Mucosa of gallbladder (tissue), 1 donor: ENCODE results near the gene TP53BP2. TPM values are rescaled to one million over a fixed set of nuclear protein-coding genes. Genes with fewer than 3 reads are reported as not detected.
A peak's percentile ranks its signal among the peaks of the same experiment; 100 is the strongest.
"Not testable (repeated sequence)": the region's sequence is repeated elsewhere in the genome, so short reads cannot be mapped to it uniquely, and the experiment has no call there.

Experiments
- DNase-seq: peaks from one replicate; pipeline ENCODE4 v3.0.0-alpha.2; 2020; ENCODE audit warnings: low spot score
- total RNA-seq: library from RNA; stranded (reverse); gene quantifications from one replicate; pipeline ENCODE4 v1.2.1, GENCODE V29; 2021
- donor health status: DM: no; HTN: no; CAD: no.

The TP53BP2 gene, protein sequence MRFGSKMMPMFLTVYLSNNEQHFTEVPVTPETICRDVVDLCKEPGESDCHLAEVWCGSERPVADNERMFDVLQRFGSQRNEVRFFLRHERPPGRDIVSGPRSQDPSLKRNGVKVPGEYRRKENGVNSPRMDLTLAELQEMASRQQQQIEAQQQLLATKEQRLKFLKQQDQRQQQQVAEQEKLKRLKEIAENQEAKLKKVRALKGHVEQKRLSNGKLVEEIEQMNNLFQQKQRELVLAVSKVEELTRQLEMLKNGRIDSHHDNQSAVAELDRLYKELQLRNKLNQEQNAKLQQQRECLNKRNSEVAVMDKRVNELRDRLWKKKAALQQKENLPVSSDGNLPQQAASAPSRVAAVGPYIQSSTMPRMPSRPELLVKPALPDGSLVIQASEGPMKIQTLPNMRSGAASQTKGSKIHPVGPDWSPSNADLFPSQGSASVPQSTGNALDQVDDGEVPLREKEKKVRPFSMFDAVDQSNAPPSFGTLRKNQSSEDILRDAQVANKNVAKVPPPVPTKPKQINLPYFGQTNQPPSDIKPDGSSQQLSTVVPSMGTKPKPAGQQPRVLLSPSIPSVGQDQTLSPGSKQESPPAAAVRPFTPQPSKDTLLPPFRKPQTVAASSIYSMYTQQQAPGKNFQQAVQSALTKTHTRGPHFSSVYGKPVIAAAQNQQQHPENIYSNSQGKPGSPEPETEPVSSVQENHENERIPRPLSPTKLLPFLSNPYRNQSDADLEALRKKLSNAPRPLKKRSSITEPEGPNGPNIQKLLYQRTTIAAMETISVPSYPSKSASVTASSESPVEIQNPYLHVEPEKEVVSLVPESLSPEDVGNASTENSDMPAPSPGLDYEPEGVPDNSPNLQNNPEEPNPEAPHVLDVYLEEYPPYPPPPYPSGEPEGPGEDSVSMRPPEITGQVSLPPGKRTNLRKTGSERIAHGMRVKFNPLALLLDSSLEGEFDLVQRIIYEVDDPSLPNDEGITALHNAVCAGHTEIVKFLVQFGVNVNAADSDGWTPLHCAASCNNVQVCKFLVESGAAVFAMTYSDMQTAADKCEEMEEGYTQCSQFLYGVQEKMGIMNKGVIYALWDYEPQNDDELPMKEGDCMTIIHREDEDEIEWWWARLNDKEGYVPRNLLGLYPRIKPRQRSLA
- 48.7 TPM for total RNA-seq

GRCh38 chr1:223845810-223846682, at the start of gene TP53BP2:
TSS of gene TP53BP2 (minus strand) at chr1:223845947. CDS start at chr1:223845680, 267 bp downstream.
- DNase-seq = peak; percentile 89

- not testable (repeated sequence) for DNase-seq
These were observed 44.7 kb upstream of the TP53BP2 start for GRCh38 chr1:223890494-223890893.

- not testable (repeated sequence) for DNase-seq
These were observed 43.6 kb upstream of the TP53BP2 start for GRCh38 chr1:223889319-223889718.

DNA sequence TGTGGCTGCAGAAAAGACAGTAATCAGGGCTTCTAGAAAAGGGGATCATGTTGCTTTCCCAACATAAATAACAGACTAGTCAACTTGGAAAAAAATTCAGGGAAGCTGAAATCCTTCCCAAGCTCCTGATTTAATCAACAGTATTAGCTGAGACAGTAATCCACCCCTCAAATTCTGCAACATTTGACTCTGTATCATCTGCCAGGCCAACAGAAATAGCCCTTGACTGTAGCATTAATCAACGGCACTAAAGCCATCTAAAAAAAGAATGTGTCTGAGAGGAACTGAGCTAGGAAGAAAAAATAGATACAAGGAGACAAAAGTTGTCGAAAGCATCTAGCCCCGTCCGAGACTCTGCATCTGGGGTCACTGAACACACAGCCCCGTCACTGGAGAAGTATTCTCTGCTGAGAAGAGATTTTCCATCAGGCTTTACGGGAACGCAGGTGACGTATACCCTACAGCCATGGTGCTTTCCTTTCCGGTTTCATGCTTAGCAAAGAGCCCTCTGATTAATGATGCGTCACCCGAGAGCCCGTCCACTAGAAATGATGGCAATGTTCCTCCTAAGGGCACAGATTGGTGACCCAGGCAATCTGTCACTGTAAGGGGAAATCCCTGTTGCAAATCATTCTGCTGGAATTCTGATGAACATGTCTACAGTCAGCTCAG, 42.1 kb upstream of the TP53BP2 start:
- no peak for DNase-seq

GRCh38 chr1:223886516-223886921, 40.8 kb upstream of the TP53BP2 start:
- peak; percentile 60 for DNase-seq

- no peak for DNase-seq
These were observed 39.9 kb upstream of the TP53BP2 start for GRCh38 chr1:223885614-223886013.

DNA sequence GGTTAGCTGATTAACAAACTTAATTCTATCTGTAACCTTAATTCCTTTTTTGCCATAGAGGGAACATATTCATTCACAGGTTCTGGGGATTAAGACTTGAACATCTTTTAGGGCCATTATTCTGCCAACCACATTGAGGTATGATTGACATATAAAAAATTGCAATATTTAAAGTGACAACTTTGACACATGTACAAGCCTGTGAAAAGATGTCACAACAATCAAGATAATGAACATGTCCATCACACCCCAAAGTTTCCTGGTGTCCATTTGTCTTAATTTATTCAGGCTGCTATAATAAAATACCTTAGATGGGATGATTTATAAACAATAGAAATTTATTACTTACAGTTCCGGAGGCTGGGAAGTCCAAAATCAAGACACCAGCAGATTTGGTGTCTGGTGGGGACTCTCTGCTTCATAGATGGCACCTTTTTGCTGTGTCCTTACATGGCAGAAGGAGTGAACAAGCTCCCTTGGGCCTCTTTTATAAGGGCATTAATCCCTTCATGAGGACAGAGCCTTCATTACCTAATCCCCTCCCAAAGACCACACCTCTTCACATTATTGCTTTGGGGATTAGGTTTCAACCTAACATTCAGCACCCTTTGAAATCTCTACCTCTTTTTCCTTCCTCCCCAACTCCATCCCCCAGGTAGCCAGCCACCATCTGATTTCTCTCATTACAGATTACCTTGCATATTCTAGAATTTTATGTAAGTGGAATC, 33.0 kb upstream of the TP53BP2 start:
- no peak for DNase-seq

GRCh38 chr1:223877804-223878203, 32.1 kb upstream of the TP53BP2 start:
- DNase-seq = no peak

- DNase-seq = no peak
These were observed 30.8 kb upstream of the TP53BP2 start for GRCh38 chr1:223876590-223876989.

DNA sequence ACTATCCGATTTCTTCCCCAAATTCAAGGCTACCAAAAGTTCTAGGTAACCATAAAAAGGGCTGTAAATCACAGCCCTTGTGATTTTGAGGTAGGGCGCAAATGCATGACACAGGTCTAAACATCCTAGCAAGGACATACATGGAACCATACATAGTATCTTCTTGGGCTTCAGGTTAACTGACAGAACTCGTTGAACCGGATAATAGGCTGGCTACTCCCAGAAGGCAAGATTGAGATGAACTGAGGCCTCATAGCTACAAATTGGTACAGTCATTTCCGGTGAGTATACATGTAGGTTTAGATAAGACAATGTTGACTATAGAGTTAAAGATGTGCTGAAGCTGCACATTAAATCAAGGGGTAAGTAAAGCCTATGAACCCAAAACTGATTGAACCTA, 27.3 kb upstream of the TP53BP2 start:
- DNase-seq = no peak

DNA sequence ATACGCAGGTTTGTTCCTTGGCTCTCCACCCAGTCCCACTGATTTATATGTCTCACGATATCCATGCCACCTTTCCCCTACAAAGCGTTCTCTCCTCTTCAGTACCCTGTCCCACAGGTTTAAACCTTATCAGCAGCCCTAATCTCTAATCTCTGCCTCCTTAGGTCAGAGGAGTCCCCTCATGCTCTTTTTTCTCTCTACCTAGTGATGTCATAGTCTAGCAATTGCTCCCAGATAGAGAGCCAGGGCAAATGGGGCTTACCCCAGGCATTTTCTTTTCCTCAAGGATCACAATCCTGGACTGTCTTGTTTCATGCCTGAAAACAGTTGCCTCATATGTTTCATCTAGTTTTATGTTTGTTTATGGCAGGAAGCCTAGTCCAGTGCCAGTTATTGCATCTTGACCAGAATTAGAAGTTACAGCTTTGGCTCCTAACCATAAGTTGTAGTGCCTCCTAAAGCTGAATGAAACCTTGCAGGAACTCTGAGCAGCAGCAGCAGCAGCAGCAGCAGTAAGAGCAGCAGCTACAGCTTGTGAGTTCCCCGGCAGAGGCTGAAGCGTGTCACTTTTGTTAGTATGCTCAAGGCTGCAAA, 26.7 kb upstream of the TP53BP2 start:
- DNase-seq = no peak

DNA sequence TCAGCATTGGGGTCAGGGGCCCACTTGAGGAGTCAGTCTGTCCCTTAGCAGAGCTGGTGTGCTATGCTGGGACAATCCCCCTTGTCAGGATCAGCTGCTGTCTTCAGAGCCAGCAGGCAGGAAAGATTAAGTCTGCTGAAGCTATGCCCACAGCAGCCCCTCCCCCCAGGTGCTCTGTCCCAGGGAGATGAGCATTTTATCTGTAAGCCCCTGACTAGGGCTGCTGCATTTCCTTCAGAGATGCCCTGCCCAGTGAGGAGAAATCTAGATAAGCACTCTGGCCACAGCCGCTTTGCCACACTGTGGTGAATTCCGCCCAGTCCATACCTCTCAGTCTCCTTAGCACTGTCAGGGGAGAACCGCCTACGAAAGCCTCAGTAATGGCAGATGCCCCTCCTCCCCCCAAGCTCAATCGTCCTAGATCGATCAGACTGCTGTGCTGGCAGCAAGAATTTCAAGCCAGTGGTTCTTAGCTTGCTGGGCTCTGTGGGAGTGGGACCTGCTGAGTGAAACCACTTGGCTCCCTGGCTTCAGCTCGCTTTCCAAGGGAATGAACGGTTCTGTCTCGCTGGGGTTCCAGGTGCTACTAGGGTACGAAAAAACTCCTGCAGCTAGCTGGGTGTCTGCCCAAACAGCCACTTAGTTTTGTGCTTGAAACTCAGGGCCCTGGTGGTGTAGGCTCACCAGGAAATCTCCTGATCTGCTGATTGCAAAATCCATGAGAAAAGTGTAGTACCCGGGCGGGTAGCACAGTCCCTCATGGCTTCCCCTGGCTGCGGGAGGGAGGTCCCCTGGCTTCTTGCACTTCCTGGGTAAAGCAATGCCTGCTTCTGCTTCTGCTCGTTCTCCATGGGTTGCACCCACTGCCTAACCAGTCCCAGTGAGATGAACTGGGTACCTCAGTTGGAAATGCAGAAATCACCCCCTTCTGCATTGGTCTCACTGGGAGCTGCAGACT, 25.1 kb upstream of the TP53BP2 start:
- DNase-seq = no peak

GRCh38 chr1:223864599-223865368, 19.0 kb upstream of the TP53BP2 start:
- not testable (repeated sequence) for DNase-seq

- no peak for DNase-seq
These were observed 18.3 kb upstream of the TP53BP2 start for GRCh38 chr1:223864084-223864483.

GRCh38 chr1:223861904-223862303, 16.2 kb upstream of the TP53BP2 start:
- no peak for DNase-seq

DNA sequence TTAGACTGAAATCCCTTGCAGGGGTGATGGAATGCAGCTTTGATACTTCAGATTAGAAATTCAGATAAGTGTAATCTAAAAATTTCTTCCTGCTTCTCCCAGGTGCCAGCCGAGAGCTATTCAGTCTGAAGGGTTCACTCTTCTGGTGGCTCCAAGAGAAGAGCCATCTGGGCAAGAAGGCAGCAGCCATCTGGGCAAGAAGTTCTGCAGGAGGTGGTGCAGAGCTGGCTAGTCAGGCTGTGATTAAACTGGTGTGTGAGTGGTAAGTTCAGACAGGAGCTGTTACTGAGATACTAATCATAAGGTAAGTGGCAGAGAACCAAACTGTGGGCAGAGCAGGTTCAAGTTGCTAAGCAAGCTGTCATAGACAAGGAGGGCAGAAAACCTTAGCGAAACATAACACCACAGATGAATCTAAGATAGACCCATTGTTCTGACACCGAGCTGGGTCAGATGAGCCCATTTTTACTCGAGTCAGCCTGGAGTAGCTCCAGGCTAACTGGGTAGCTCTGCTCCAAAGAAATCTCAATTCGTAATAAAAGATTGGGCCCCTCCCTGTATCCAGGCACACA, 14.4 kb upstream of the TP53BP2 start:
- no peak for DNase-seq

DNA sequence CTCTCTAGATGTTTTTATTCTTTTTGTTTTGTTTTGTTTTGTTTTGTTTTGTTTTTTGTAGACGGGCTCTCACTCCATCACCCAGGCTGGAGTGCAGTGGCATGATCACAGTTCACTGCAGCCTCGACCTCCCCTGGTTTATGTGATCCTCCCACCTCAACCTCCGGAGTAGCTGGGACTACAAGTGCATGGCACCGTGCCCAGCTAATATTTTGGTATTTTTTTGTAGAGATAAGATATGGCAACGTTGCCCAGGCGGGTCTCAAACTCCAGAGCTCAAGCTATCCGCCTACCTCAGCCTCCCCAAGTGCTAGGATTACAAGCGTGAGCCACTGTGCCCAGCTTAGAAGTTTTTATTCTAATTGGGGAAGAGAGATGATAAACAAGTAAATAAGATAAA, 13.3 kb upstream of the TP53BP2 start:
- DNase-seq = no peak
